Keratinocyte (primary cell): Measurements from ENCODE around the gene PGAM1. TPM values are rescaled to one million over a fixed set of nuclear protein-coding genes. Genes with fewer than 3 reads are reported as not detected.

Source experiments
- DNase-seq: peaks from one replicate; pipeline ENCODE4 v3.0.0-alpha.2; 2011; ENCODE audit warnings: low read depth, missing footprints, low spot score
- FAIRE-seq: peaks from 2 replicates; lab custom pipeline; 2011; peaks lifted over from hg19 to GRCh38; lab: Jason Lieb, UNC
- H2AFZ ChIP-seq: 2 replicates; pipeline ENCODE4 v1.6.0; 2012; ENCODE audit warnings: low read length, control low read depth, inconsistent platforms; ENCODE audit not compliant: control insufficient read depth
- H3K27ac ChIP-seq: 2 replicates; pipeline ENCODE4 v1.5.1; 2011; ENCODE audit warnings: low read length; ENCODE audit not compliant: control insufficient read depth, insufficient read depth
- H3K27me3 ChIP-seq: 3 replicates; pipeline ENCODE4 v1.6.0; 2011; ENCODE audit warnings: low read length; ENCODE audit not compliant: control insufficient read depth, insufficient read depth; ENCODE audit errors: extremely low read depth
- H3K36me3 ChIP-seq, 2 experiments: 2 replicates in 1 of 2; 3 replicates in 1 of 2; pipeline ENCODE4 v1.5.1; 2011; ENCODE audit warnings: low read length in 2 of 2, mild to moderate bottlenecking in 1 of 2; ENCODE audit not compliant: control insufficient read depth in 2 of 2, insufficient read depth in 2 of 2; ENCODE audit errors: extremely low read depth in 1 of 2
- H3K4me1 ChIP-seq: 3 replicates; pipeline ENCODE4 v1.5.1; 2011; ENCODE audit warnings: low read length; ENCODE audit not compliant: control insufficient read depth, insufficient read depth; ENCODE audit errors: extremely low read depth
- H3K4me2 ChIP-seq: 3 replicates; pipeline ENCODE4 v1.6.0; 2011; ENCODE audit warnings: low read depth, low read length; ENCODE audit not compliant: control insufficient read depth, insufficient read depth; ENCODE audit errors: extremely low read depth
- H3K4me3 ChIP-seq, 3 experiments: fragments of 200-600 bp in 1 of 3; sonication (generic) in 1 of 3; 2 replicates in 2 of 3; 3 replicates in 1 of 3; pipeline ENCODE4 v1.5.1; 2011 to 2016; ENCODE audit warnings: low read length in 3 of 3, mild to moderate bottlenecking in 3 of 3, control low read depth in 2 of 3, inconsistent platforms in 1 of 3, low read depth in 1 of 3, mixed read lengths in 1 of 3, mixed run types in 1 of 3, moderate library complexity in 1 of 3; ENCODE audit not compliant: control insufficient read depth in 2 of 3, insufficient read depth in 2 of 3; ENCODE audit errors: extremely low read depth in 1 of 3
- H3K79me2 ChIP-seq: 2 replicates; pipeline ENCODE4 v1.6.0; 2012; ENCODE audit warnings: low read length; ENCODE audit not compliant: control insufficient read depth, insufficient read depth
- H3K9ac ChIP-seq: 3 replicates; pipeline ENCODE4 v1.6.0; 2011; ENCODE audit warnings: low read length; ENCODE audit not compliant: control insufficient read depth, insufficient read depth; ENCODE audit errors: extremely low read depth
- H3K9me1 ChIP-seq: 3 replicates; pipeline ENCODE4 v1.6.0; 2011; ENCODE audit warnings: low read length; ENCODE audit not compliant: control insufficient read depth, insufficient read depth; ENCODE audit errors: extremely low read depth
- H3K9me3 ChIP-seq: 2 replicates; pipeline ENCODE4 v1.5.1; 2012; ENCODE audit warnings: low read depth, low read length; ENCODE audit not compliant: control insufficient read depth
- H4K20me1 ChIP-seq: 3 replicates; pipeline ENCODE4 v1.6.0; 2011; ENCODE audit warnings: low read length; ENCODE audit not compliant: control insufficient read depth, insufficient read depth; ENCODE audit errors: extremely low read depth
- EZH2 ChIP-seq: IDR thresholded peaks from one replicate; pipeline ENCODE4 v1.6.1; 2012; ENCODE audit warnings: inconsistent platforms, mild to moderate bottlenecking, low read length, moderate library complexity
- dilution Hi-C: fragments of 300-500 bp; cut with MboI; formaldehyde crosslinking; loops from one replicate; pipeline ENCODE4 v1.7.0; 2020; ENCODE audit warnings: low sequenced_read_pairs; ENCODE audit not compliant: extremely low pct_ligation_motif_present
- polyA plus RNA-seq, 5 experiments: library from polyadenylated mRNA; depleted of rRNA in 3 of 5; stranded (reverse) in 3 of 5; stranded (forward) in 1 of 5; unstranded in 1 of 5; fragments of >200 nt; gene quantifications; 1 replicate in 1 of 5; 2 replicates in 3 of 5; 3 replicates in 1 of 5; pipeline versions ENCODE4 v1.2.1 to v1.2.3, GENCODE V29; 2011 to 2012; ENCODE audit warnings: missing spikeins in 2 of 5, low read depth in 1 of 5, low replicate concordance in 1 of 5
- TF ChIP-seq, protein P1 (sequence below), 3 experiments: IDR thresholded peaks in 1 of 3; conservative IDR thresholded peaks in 1 of 3; optimal IDR thresholded peaks in 1 of 3; 2 replicates in 2 of 3; 3 replicates in 1 of 3; pipeline versions ENCODE3 to v1.5.1; 2011; ENCODE audit warnings: low read length in 3 of 3, mild to moderate bottlenecking in 3 of 3, moderate library complexity in 2 of 3, control low read depth in 1 of 3, inconsistent platforms in 1 of 3; ENCODE audit not compliant: insufficient read depth in 2 of 3; ENCODE audit errors: extremely low read depth in 1 of 3

PGAM1 gene
- polyA plus RNA-seq, 1 donor (not counting 4 experiments of a cell fraction or from before 2014, with no cell fraction given), result 624 TPM

DNA sequence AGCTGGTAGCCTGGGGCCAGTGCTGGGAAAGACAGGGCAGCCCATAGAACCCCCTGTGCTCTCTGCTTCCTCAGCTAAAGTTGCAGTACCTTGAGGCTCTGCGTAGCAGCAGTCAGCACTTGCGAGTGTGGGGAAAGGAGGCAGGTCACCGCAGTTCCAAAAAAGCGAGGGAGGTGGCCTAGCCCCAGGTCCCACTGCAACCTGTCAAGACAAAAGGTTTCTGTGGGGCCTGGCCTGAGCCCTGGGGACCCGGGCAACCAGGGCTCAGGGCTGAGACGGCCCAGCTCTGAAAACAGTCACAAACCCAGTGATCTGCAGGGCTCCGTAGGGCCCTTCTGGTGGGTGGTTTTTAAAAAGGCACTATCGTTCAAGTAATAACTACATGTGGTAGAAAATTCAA, 44.4 kb upstream of the PGAM1 start:
- H3K4me2 ChIP-seq, result no peak overlapping the region
- dilution Hi-C loops, result no loop called here
- no peaks in the 10 kb centered on the region for H3K9me3 ChIP-seq
- no peaks in the 10 kb centered on the region for H4K20me1 ChIP-seq
- H3K9me1 ChIP-seq, result no peaks in the 10 kb centered on the region
- no peak for TF ChIP-seq EZH2
- TF ChIP-seq, protein P1, sequence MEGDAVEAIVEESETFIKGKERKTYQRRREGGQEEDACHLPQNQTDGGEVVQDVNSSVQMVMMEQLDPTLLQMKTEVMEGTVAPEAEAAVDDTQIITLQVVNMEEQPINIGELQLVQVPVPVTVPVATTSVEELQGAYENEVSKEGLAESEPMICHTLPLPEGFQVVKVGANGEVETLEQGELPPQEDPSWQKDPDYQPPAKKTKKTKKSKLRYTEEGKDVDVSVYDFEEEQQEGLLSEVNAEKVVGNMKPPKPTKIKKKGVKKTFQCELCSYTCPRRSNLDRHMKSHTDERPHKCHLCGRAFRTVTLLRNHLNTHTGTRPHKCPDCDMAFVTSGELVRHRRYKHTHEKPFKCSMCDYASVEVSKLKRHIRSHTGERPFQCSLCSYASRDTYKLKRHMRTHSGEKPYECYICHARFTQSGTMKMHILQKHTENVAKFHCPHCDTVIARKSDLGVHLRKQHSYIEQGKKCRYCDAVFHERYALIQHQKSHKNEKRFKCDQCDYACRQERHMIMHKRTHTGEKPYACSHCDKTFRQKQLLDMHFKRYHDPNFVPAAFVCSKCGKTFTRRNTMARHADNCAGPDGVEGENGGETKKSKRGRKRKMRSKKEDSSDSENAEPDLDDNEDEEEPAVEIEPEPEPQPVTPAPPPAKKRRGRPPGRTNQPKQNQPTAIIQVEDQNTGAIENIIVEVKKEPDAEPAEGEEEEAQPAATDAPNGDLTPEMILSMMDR (optimal IDR thresholded peaks at IDR 0.05 in 1 of 3, IDR thresholded peaks at IDR 0.05 in 1 of 3, conservative IDR thresholded peaks at IDR 0.05 in 1 of 3; ENCODE audit: extremely low read depth in 1 of 3, insufficient read depth in 2 of 3, low read length in 3 of 3), result no peak
- no peak for DNase-seq
- no peaks in the 10 kb centered on the region for H3K79me2 ChIP-seq
- H3K36me3 ChIP-seq, result peaks cover 26 to 38% of the 10 kb centered on the region in 2 experiments
- no peak for FAIRE-seq
- no peak overlapping the region for H3K4me3 ChIP-seq
- H3K4me1 ChIP-seq, result no peaks in the 10 kb centered on the region
- no peaks in the 10 kb centered on the region for H3K27me3 ChIP-seq
- H2AFZ ChIP-seq, result no peak overlapping the region
- no peak overlapping the region for H3K9ac ChIP-seq
- no peak overlapping the region for H3K27ac ChIP-seq

- no peaks in the 10 kb centered on the region for H3K9me3 ChIP-seq
- DNase-seq, result no peak
- no peak overlapping the region for H3K27ac ChIP-seq
- FAIRE-seq, result no peak
- no peaks in the 10 kb centered on the region for H3K4me1 ChIP-seq
- H3K79me2 ChIP-seq, result no peaks in the 10 kb centered on the region
- no peaks in the 10 kb centered on the region for H3K27me3 ChIP-seq
- H3K4me2 ChIP-seq, result no peak overlapping the region
- no peak overlapping the region for H3K4me3 ChIP-seq
- H3K9ac ChIP-seq, result no peak overlapping the region
- H3K36me3 ChIP-seq, result peaks cover 29 to 42% of the 10 kb centered on the region in 2 experiments
- TF ChIP-seq EZH2, result no peak
- TF ChIP-seq, protein P1 (optimal IDR thresholded peaks at IDR 0.05 in 1 of 3, IDR thresholded peaks at IDR 0.05 in 1 of 3, conservative IDR thresholded peaks at IDR 0.05 in 1 of 3; ENCODE audit: extremely low read depth in 1 of 3, insufficient read depth in 2 of 3, low read length in 3 of 3), result no peak
- H4K20me1 ChIP-seq, result no peaks in the 10 kb centered on the region
- H3K9me1 ChIP-seq, result no peaks in the 10 kb centered on the region
- dilution Hi-C loops, result no loop called here
- H2AFZ ChIP-seq, result no peak overlapping the region
These were observed 42.8 kb upstream of the PGAM1 start for GRCh38 chr10:97383159-97383558.
